Pancreas (tissue), 10 donors: ENCODE measurements around the gene RNF208. TPM values are rescaled to one million over a fixed set of nuclear protein-coding genes. Genes with fewer than 3 reads are reported as not detected.

Source experiments
- ATAC-seq, 4 donors: fragments of 200-7000 bp; cut with Tn5 transposase; one replicate each; pipeline versions ENCODE4 v1.8.0 to v1.9.1; 2020; ENCODE audit warnings: mild to moderate bottlenecking in 4 of 4, moderate library complexity in 4 of 4
- DNase-seq, 6 donors: peaks; one replicate each; pipeline ENCODE4 v3.0.0-alpha.2; 2020
- FAIRE-seq: peaks from 2 replicates; lab custom pipeline; 2012; peaks lifted over from hg19 to GRCh38; lab: Jason Lieb, UNC
- H3K27ac ChIP-seq, 4 donors: fragments of 200-600 bp; sonication (generic); 1 replicate in 3 of 4; 2 replicates in 1 of 4; pipeline versions ENCODE4 v1.5.0 to v1.8.0; 2020
- H3K27me3 ChIP-seq, 4 donors: fragments of 200-600 bp; one replicate each; pipeline ENCODE4 v1.8.0; 2021
- H3K36me3 ChIP-seq, 3 donors: fragments of 200-600 bp; sonication (generic) in 1 of 3; one replicate each; pipeline versions ENCODE4 v1.5.0 to v1.8.0; 2020 to 2021
- H3K4me1 ChIP-seq, 3 donors: fragments of 200-600 bp; one replicate each; pipeline ENCODE4 v1.8.0; 2021
- H3K4me3 ChIP-seq, 4 donors: fragments of 200-600 bp; sonication (generic) in 2 of 4; one replicate each; pipeline versions ENCODE4 v1.5.0 to v1.8.0; 2020 to 2021
- H3K9me3 ChIP-seq, 4 donors: fragments of 200-600 bp; one replicate each; pipeline ENCODE4 v1.8.0; 2021
- WGBS, 2 donors: extraction: QIAGEN DNeasy Blood & Tissue Kit; methylation state at CpG; one replicate each; pipeline ENCODE4 v1.1.7; 2013; 5-methylcytosine and 5-hydroxymethylcytosine counted together
- intact Hi-C, 3 donors: fragments of 100-400 bp; cut with DNase I; formaldehyde crosslinking; loops; one replicate each; pipeline versions ENCODE4 v1.11.1 to v1.14.2; 2022
- polyA plus RNA-seq, 2 donors: library from polyadenylated mRNA; stranded (reverse); fragments of 200-250 nt; gene quantifications; one replicate each; pipeline ENCODE4 v1.2.3, GENCODE V29; 2013
- total RNA-seq, 6 donors: library from RNA; stranded (reverse); fragmentation: NEBNext Ultra II Directional in 4 of 6; extraction: Animal tissue kit (Norgen Biotek cat#: 25700) in 4 of 6; gene quantifications; one replicate each; pipeline versions ENCODE4 v1.2.1 to v1.2.4, GENCODE V29; 2021 to 2023
- TF ChIP-seq, protein P1 (sequence below), 4 donors: fragments of 200-600 bp; sonication (generic) in 3 of 4; IDR thresholded peaks; one replicate each; pipeline versions ENCODE4 v1.5.0 to v1.8.0; 2021; ENCODE audit warnings: antibody characterized with exemption in 4 of 4
- donor health status: healthy with polysubstance abuse.
- donor health status: DM: no; HTN: no; CAD: no; lungs with moderate emphysema.
- donor health status: DM: no; HTN: no; CAD: no.
- donor health status: control.
- donor health status: control.
- donor health status: Bipolar disorder and iron deficiency.
- donor health status: DM: yes; HTN: yes; CAD: no.
- donor health status: DM: no; HTN: no; CAD: no.
- donor health status: DM: no; HTN: no; CAD: no.
- donor health status: DM: yes; HTN: yes; CAD: no.

The RNF208 gene
- total and polyA plus RNA-seq, 8 donors = 3.3 to 20.7 (median 3.4) TPM

- DNase-seq (peak in 2 of 6 donors; percentile 14 to 54), FAIRE-seq (no peak), ATAC-seq (no peak)
- TF ChIP-seq, protein P1, sequence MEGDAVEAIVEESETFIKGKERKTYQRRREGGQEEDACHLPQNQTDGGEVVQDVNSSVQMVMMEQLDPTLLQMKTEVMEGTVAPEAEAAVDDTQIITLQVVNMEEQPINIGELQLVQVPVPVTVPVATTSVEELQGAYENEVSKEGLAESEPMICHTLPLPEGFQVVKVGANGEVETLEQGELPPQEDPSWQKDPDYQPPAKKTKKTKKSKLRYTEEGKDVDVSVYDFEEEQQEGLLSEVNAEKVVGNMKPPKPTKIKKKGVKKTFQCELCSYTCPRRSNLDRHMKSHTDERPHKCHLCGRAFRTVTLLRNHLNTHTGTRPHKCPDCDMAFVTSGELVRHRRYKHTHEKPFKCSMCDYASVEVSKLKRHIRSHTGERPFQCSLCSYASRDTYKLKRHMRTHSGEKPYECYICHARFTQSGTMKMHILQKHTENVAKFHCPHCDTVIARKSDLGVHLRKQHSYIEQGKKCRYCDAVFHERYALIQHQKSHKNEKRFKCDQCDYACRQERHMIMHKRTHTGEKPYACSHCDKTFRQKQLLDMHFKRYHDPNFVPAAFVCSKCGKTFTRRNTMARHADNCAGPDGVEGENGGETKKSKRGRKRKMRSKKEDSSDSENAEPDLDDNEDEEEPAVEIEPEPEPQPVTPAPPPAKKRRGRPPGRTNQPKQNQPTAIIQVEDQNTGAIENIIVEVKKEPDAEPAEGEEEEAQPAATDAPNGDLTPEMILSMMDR (IDR thresholded peaks at IDR 0.05) = no peak
- H3K4me3 ChIP-seq = no peak overlapping the region
- peaks cover 0 to 5% (median 0%) of the 10 kb centered on the region in 3 donors for H3K36me3 ChIP-seq
- WGBS, 2 donors = 93 to 95% methylated on average over 29 of the region's 29 CpGs
- intact Hi-C loops = no loop called here
- H3K27me3 ChIP-seq = no peaks in the 10 kb centered on the region
- H3K27ac ChIP-seq = no peak overlapping the region
- no peaks in the 10 kb centered on the region for H3K9me3 ChIP-seq
- H3K4me1 ChIP-seq = peaks cover 15 to 16% (median 16%) of the 10 kb centered on the region in 3 donors
Observed at GRCh38 chr9:137265496-137266161, 43.6 kb upstream of the RNF208 start.

GRCh38 chr9:137264067-137264466, 42.0 kb upstream of the RNF208 start:
- Histone ChIP-seq H3K36me3 (peaks cover 0 to 5% (median 0%) of the 10 kb centered on the region in 3 donors), H3K4me1 (peaks cover 7 to 8% (median 8%) of the 10 kb centered on the region in 3 donors), H3K4me3 (no peak overlapping the region), H3K27ac (no peak overlapping the region), H3K9me3 (no peaks in the 10 kb centered on the region), H3K27me3 (no peaks in the 10 kb centered on the region)
- WGBS, 2 donors = 93 to 94% methylated on average over 22 of the region's 22 CpGs
- no peak for FAIRE-seq
- peak in 1 of 6 donors; percentile 23 for DNase-seq
- intact Hi-C loops = no loop called here
- no peak for ATAC-seq
- TF ChIP-seq, protein P1 (IDR thresholded peaks at IDR 0.05) = no peak

GRCh38 chr9:137263506-137263905, 41.5 kb upstream of the RNF208 start:
- Histone ChIP-seq H3K4me3 (no peak overlapping the region), H3K36me3 (peaks cover 0 to 5% (median 0%) of the 10 kb centered on the region in 3 donors), H3K9me3 (no peaks in the 10 kb centered on the region), H3K4me1 (peaks cover 2 to 3% (median 2%) of the 10 kb centered on the region in 3 donors), H3K27ac (no peak overlapping the region), H3K27me3 (no peaks in the 10 kb centered on the region)
- 79 to 84% methylated on average over 10 of the region's 10 CpGs for WGBS, 2 donors
- FAIRE-seq (no peak), DNase-seq (peak in 1 of 6 donors; percentile 42), ATAC-seq (no peak)
- intact Hi-C loops = no loop called here
- TF ChIP-seq, protein P1 (IDR thresholded peaks at IDR 0.05) = no peak

GRCh38 chr9:137262909-137263285, 40.9 kb upstream of the RNF208 start:
- FAIRE-seq (no peak), ATAC-seq (peak in 3 of 4 donors; percentile 8 to 15 (median 9)), DNase-seq (peak in 2 of 6 donors; percentile 48 to 51)
- peaks cover 0 to 5% (median 0%) of the 10 kb centered on the region in 3 donors for H3K36me3 ChIP-seq
- no peak overlapping the region for H3K27ac ChIP-seq
- H3K4me3 ChIP-seq = no peak overlapping the region
- TF ChIP-seq, protein P1 (IDR thresholded peaks at IDR 0.05) = no peak
- H3K4me1 ChIP-seq = no peaks in the 10 kb centered on the region
- H3K27me3 ChIP-seq = no peaks in the 10 kb centered on the region
- H3K9me3 ChIP-seq = no peaks in the 10 kb centered on the region
- WGBS, 2 donors = 85 to 89% methylated on average over 24 of the region's 24 CpGs
- intact Hi-C loops = no loop called here
